ENCODE measurements around the gene CSNK2A1. TPM values are rescaled to one million over a fixed set of nuclear protein-coding genes. Genes with fewer than 3 reads are reported as not detected.

The CSNK2A1 gene
- 10 to 100 TPM; 30.4 to 62.6 (median 37.1) TPM for total RNA-seq
- long read RNA-seq, full-length matches to known transcripts = 1 of 5 reads
- long read RNA-seq, partial matches to known transcripts = 0 of 5 reads
- long read RNA-seq, other reads (novel, unspliced or antisense) = 4 of 5 reads

GRCh38 chr20:543369-544152 lies at the start of gene CSNK2A1:
Gene CSNK2A1 (minus strand): TSS chr20:543790. CDS start chr20:508551, 35,239 bp downstream.
- WGBS (ENCODE audit: insufficient coverage, low coverage, low lambda C conversion rate, missing lambda C conversion rate) = 0% methylated on average over 18 of the region's 44 CpGs
- H3K36me3 ChIP-seq = no peaks in the 10 kb centered on the region
- H3K27ac ChIP-seq = peak within 1 kb of the TSS; percentile 79 to 92 (median 81)
- peak; percentile 97 to 99 (median 98) for ATAC-seq
- H3K4me1 ChIP-seq = peaks cover 0 to 20% (median 6%) of the 10 kb centered on the region in 4 donors
- intact Hi-C loops (cut with DNase I) = no loop called here
- peak within 1 kb of the TSS; percentile 84 to 98 (median 89) for H3K4me3 ChIP-seq
- no peaks in the 10 kb centered on the region for H3K27me3 ChIP-seq
- peak; percentile 95 to 96 (median 96) for DNase-seq
- peak; percentile 79 for TF ChIP-seq POLR2A (IDR thresholded peaks at IDR 0.05)
- TF ChIP-seq, protein P1, sequence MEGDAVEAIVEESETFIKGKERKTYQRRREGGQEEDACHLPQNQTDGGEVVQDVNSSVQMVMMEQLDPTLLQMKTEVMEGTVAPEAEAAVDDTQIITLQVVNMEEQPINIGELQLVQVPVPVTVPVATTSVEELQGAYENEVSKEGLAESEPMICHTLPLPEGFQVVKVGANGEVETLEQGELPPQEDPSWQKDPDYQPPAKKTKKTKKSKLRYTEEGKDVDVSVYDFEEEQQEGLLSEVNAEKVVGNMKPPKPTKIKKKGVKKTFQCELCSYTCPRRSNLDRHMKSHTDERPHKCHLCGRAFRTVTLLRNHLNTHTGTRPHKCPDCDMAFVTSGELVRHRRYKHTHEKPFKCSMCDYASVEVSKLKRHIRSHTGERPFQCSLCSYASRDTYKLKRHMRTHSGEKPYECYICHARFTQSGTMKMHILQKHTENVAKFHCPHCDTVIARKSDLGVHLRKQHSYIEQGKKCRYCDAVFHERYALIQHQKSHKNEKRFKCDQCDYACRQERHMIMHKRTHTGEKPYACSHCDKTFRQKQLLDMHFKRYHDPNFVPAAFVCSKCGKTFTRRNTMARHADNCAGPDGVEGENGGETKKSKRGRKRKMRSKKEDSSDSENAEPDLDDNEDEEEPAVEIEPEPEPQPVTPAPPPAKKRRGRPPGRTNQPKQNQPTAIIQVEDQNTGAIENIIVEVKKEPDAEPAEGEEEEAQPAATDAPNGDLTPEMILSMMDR (IDR thresholded peaks at IDR 0.05) = no peak
- H3K9me3 ChIP-seq = no peaks in the 10 kb centered on the region

- H3K9me3 ChIP-seq = no peaks in the 10 kb centered on the region
Measured at GRCh38 chr20:592506-592905, 48.9 kb upstream of the CSNK2A1 start.

GRCh38 chr20:591941-592340 lies 48.4 kb upstream of the CSNK2A1 start:
- H3K9me3 ChIP-seq = no peaks in the 10 kb centered on the region
- DNase-seq (peak in 1 of 3 donors; percentile 6), ATAC-seq (no peak)
- WGBS (ENCODE audit: insufficient coverage, low coverage, low lambda C conversion rate, missing lambda C conversion rate) = 37% methylated on average over 3 of the region's 5 CpGs
- H3K27me3 ChIP-seq = no peaks in the 10 kb centered on the region
- no peak for TF ChIP-seq POLR2A (IDR thresholded peaks at IDR 0.05)
- H3K36me3 ChIP-seq = no peaks in the 10 kb centered on the region
- intact Hi-C loops (cut with DNase I) = no loop called here
- no peak overlapping the region for H3K27ac ChIP-seq
- no peak overlapping the region for H3K4me3 ChIP-seq
- no peaks in the 10 kb centered on the region for H3K4me1 ChIP-seq

More at GRCh38 chr20:592506-592905, 48.9 kb upstream of the CSNK2A1 start:
- Histone ChIP-seq H3K36me3 (no peaks in the 10 kb centered on the region), H3K27ac (no peak overlapping the region), H3K27me3 (no peaks in the 10 kb centered on the region), H3K4me3 (no peak overlapping the region), H3K4me1 (no peaks in the 10 kb centered on the region)
- WGBS (ENCODE audit: insufficient coverage, low coverage, low lambda C conversion rate, missing lambda C conversion rate) = 66% methylated on average over 4 of the region's 7 CpGs
- intact Hi-C loops (cut with DNase I) = no loop called here
- no peak for TF ChIP-seq POLR2A (IDR thresholded peaks at IDR 0.05)
- TF ChIP-seq, protein P1 (IDR thresholded peaks at IDR 0.05) = no peak
- DNase-seq (no peak), ATAC-seq (no peak)

DNA sequence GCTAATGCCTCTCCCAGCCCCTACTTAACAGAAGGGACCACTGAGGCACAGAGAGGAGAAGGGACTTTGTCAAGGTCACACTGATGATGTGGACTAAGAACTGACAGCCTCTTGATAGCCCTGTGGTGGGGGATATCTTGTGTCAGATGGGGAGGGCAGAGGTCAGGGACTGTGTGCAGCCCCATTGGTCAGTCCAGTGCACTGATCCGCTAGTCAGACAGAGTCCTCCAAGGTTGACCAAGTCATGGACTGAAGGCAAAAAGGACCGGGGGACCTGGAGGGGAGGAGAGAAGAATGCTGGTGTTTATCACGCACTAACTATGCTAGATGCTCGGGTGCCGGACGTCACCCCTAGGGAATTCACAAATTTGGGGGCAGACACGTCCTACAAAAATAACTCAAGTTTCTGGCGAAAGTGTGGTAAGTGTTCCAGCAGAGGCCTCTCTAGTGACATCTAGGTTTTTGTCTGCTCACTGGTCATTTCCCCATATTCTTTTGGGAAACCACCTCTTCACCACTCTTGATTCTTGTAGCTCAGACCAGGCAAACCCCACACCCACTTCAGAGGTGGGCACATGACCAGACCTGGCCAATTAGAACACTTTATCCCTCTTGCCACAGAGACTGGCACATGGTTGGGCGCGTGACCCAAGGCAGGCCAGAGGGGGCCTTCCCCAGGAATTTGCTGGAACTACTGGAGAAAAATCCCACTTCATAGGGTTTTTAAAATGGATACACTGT lies 45.5 kb upstream of the CSNK2A1 start:
- no peak overlapping the region for H3K4me3 ChIP-seq
- no peak overlapping the region for H3K27ac ChIP-seq
- H3K9me3 ChIP-seq = no peaks in the 10 kb centered on the region
- ATAC-seq (no peak), DNase-seq (peak in 1 of 3 donors; percentile 3)
- no peaks in the 10 kb centered on the region for H3K36me3 ChIP-seq
- intact Hi-C loops (cut with DNase I) = no loop called here
- 69% methylated on average over 4 of the region's 10 CpGs for WGBS (ENCODE audit: insufficient coverage, low coverage, low lambda C conversion rate, missing lambda C conversion rate)
- no peak for TF ChIP-seq POLR2A (IDR thresholded peaks at IDR 0.05)
- TF ChIP-seq, protein P1 (IDR thresholded peaks at IDR 0.05) = no peak
- no peaks in the 10 kb centered on the region for H3K4me1 ChIP-seq
- H3K27me3 ChIP-seq = no peaks in the 10 kb centered on the region
